BLaER1 (cell line): Measurements from ENCODE around the gene DBNL.

Experiments
- H3K27ac ChIP-seq: shearing (Covaris generic); formaldehyde crosslinking; 2 replicates; pipeline ENCODE4 v1.8.1; 2022
- H3K27me3 ChIP-seq: shearing (Covaris generic); formaldehyde crosslinking; 2 replicates; pipeline ENCODE4 v1.8.1; 2022
- H3K36me3 ChIP-seq: shearing (Covaris generic); formaldehyde crosslinking; 2 replicates; pipeline ENCODE4 v1.8.1; 2022
- H3K4me1 ChIP-seq: shearing (Covaris generic); formaldehyde crosslinking; 2 replicates; pipeline ENCODE4 v1.8.1; 2022
- H3K4me2 ChIP-seq: shearing (Covaris generic); formaldehyde crosslinking; 2 replicates; pipeline ENCODE4 v1.8.1; 2022
- H3K4me3 ChIP-seq: shearing (Covaris generic); formaldehyde crosslinking; 2 replicates; pipeline ENCODE4 v1.8.1; 2022
- H3K9ac ChIP-seq: shearing (Covaris generic); formaldehyde crosslinking; 2 replicates; pipeline ENCODE4 v1.8.1; 2022
- H3K9me3 ChIP-seq: shearing (Covaris generic); formaldehyde crosslinking; 2 replicates; pipeline ENCODE4 v1.8.1; 2022
- H4K20me1 ChIP-seq: shearing (Covaris generic); formaldehyde crosslinking; 2 replicates; pipeline ENCODE4 v1.8.1; 2022
- Cebpa-rat ChIP-seq: shearing (Covaris generic); IDR thresholded peaks from 2 replicates; pipeline ENCODE4 v1.8.1; 2022

DBNL gene

DNA sequence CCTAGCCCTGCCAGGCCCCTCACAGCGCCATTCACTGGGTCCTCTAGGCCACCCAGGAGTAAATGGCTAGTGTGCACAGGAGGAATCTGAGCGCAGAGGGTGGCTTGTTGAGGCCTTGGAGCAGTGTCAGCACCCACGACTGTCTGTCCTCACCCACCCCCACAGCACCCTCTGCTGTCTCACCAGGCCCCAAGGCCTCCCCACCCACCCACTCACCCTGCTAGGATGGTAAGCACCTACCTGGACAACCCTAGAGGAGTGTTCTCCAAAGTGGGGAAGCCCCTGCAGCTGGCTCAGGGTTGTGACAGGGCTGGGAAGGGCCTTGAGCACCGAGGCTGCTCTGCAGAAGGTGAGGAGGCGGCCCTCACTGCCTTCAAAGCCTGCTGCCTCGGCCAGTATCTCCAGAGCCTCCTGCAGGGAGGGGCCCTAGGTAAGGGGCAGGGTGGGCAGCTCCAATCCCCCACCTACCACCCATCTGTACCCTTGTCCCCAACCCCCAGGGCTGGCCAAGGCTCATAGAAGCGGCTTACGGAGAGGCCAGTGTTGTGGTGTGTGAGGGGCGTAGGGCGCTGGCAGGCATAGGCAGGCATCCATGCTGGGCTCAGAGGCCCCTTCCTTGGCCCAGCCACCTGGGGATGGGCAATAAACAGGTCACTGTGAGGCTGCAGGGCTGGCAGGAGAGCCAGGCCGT, 35.0 kb downstream of the DBNL start:
- no peaks in the 10 kb centered on the region for H3K9me3 ChIP-seq
- peaks cover 13% of the 10 kb centered on the region; the same call in 1 of the 2 replicates for H4K20me1 ChIP-seq
- H3K4me1 ChIP-seq, result peaks cover 90% of the 10 kb centered on the region
- peak overlapping the region; percentile 95 for H3K9ac ChIP-seq
- TF ChIP-seq Cebpa-rat, result no peak
- H3K4me2 ChIP-seq, result peak overlapping the region; percentile 80
- H3K27ac ChIP-seq, result peak overlapping the region; percentile 96
- no peaks in the 10 kb centered on the region for H3K27me3 ChIP-seq
- peaks cover 64% of the 10 kb centered on the region for H3K36me3 ChIP-seq
- peak overlapping the region; percentile 84; the same call in 1 of the 2 replicates for H3K4me3 ChIP-seq

DNA sequence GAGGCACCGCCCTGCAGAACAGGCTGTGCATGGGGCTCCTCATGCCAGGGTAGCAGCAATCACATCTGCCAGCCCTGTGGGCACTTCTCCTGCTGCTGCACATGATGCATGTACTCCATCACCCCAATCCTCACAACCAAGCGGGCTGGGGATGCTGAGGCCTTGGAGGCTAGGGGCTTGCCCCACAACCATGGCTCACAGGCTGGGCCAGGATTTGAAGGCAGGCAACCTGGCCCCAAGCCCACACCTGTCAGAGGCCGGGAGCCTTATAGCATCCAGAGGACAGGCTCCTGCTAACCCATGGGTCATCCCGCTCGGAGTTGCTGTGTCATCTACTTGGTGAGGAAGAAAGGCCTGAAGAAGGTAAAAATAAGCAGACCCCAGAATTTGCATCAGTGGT, 35.6 kb downstream of the DBNL start:
- H3K4me2 ChIP-seq, result peak overlapping the region; percentile 80
- H3K4me1 ChIP-seq, result peaks cover 90% of the 10 kb centered on the region
- H3K9ac ChIP-seq, result peak overlapping the region; percentile 95

GRCh38 chr7:44080686-44081265, 36.3 kb downstream of the DBNL start:
- Histone ChIP-seq H3K27me3 (no peaks in the 10 kb centered on the region), H3K4me3 (peak overlapping the region; percentile 84), H3K4me2 (peak overlapping the region; percentile 80), H4K20me1 (peaks cover 13% of the 10 kb centered on the region; the same call in 1 of the 2 replicates), H3K9ac (peak overlapping the region; percentile 95), H3K27ac (peak overlapping the region; percentile 96), H3K36me3 (peaks cover 51% of the 10 kb centered on the region), H3K4me1 (peaks cover 84% of the 10 kb centered on the region), H3K9me3 (no peaks in the 10 kb centered on the region)
- TF ChIP-seq Cebpa-rat, result no peak

More for the DNA sequence above, 35.6 kb downstream of the DBNL start:
- Histone ChIP-seq H4K20me1 (peaks cover 13% of the 10 kb centered on the region; the same call in 1 of the 2 replicates), H3K4me3 (peak overlapping the region; percentile 84; the same call in 1 of the 2 replicates), H3K36me3 (peaks cover 58% of the 10 kb centered on the region), H3K27me3 (no peaks in the 10 kb centered on the region), H3K27ac (peak overlapping the region; percentile 96), H3K9me3 (no peaks in the 10 kb centered on the region)
- TF ChIP-seq Cebpa-rat, result no peak

GRCh38 chr7:44081266-44081748, 36.8 kb downstream of the DBNL start:
- no peaks in the 10 kb centered on the region for H3K27me3 ChIP-seq
- TF ChIP-seq Cebpa-rat, result no peak
- H3K27ac ChIP-seq, result peak overlapping the region; percentile 96
- H3K9me3 ChIP-seq, result no peaks in the 10 kb centered on the region
- peaks cover 78% of the 10 kb centered on the region for H3K4me1 ChIP-seq
- peaks cover 13% of the 10 kb centered on the region; the same call in 1 of the 2 replicates for H4K20me1 ChIP-seq
- peak overlapping the region; percentile 80 for H3K4me2 ChIP-seq
- H3K9ac ChIP-seq, result peak overlapping the region; percentile 95
- peak overlapping the region; percentile 84 for H3K4me3 ChIP-seq
- peaks cover 46% of the 10 kb centered on the region for H3K36me3 ChIP-seq

DNA sequence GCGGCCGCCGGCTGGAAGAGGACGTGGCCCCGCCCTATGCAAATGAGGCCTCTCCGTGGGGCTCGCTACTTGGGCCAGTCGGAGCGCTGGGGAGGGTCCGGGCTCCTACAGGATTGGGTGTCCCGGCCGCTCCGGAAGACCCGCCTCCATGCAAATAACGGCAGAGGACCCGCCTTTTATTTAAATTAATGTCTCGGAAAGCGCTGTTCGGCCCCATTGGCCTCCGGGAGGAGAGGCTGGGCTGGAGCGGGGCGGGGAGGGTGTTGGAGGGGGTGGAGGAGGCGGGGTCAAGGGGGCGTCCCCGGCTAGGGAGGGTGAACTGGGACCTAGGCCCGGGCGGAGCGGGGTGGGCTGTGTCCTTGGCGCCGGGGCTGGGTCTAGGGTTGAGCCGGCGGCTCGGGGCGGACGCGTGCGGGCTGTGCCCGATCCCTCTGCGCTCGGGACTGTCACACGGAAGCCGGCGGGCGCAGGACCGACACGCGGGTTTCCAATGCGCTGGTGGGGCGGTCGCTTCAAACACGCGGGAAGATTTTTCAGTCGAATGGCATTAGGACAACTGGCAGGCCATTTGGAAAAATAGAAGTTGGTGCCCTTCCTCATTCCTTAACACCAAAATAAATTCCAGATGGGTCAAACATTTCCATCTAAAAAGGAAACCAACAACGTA, 38.2 kb downstream of the DBNL start:
- peak overlapping the region; percentile 76 for H3K4me2 ChIP-seq
- peak overlapping the region; percentile 76 for H3K9ac ChIP-seq
- no peaks in the 10 kb centered on the region for H3K9me3 ChIP-seq
- H3K27ac ChIP-seq, result peak overlapping the region; percentile 62
- H3K36me3 ChIP-seq, result peaks cover 32% of the 10 kb centered on the region
- H3K27me3 ChIP-seq, result no peaks in the 10 kb centered on the region
- peaks cover 71% of the 10 kb centered on the region for H3K4me1 ChIP-seq
- H4K20me1 ChIP-seq, result peaks cover 13% of the 10 kb centered on the region; the same call in 1 of the 2 replicates
- TF ChIP-seq Cebpa-rat, result no peak
- H3K4me3 ChIP-seq, result peak overlapping the region; percentile 59

DNA sequence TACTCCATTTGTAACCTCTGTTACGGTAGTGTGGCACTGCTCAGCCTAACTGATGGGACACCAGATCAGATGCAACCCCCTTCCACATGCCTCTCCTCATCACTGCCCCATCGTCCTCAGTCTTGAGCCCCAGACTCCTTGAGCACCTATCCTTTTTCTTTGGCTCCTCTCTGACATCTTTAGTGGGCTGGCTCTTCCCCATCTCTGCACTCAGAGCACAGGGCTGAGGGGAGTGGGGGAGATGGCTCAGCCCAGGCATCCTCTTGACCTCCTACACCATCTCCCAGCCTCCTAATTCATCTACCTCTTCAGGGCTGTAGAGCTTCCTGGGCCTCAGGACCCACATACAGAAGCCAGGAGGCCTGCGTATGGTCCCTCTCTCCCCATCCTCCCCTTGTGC, 39.3 kb downstream of the DBNL start:
- Histone ChIP-seq H3K4me2 (peak overlapping the region; percentile 76), H3K9ac (peak overlapping the region; percentile 8; the same call in 1 of the 2 replicates), H3K9me3 (no peaks in the 10 kb centered on the region), H4K20me1 (peaks cover 5% of the 10 kb centered on the region; the same call in 1 of the 2 replicates), H3K4me1 (peaks cover 71% of the 10 kb centered on the region), H3K27ac (peak overlapping the region; percentile 11; the same call in 1 of the 2 replicates), H3K27me3 (no peaks in the 10 kb centered on the region), H3K4me3 (no peak overlapping the region), H3K36me3 (peaks cover 21% of the 10 kb centered on the region)
- TF ChIP-seq Cebpa-rat, result no peak

DNA sequence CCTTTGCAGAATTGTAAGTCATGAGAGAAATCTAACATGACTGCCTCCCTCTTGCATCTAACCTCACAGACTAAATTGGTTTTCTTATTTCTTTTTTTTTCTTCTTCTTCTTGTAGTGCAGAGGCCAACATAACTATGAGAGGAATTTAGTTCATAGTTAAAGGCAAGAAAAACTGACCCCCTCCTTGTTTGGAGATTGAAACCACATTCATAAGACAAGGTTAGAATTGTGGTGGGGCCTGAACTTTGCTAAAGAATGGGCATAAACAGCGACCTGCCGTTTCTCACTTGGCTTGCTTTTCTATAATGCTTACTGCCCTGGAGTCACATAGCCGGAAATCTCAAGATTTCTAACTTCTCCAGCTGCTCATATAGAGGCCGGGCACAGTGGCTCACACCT, 40.2 kb downstream of the DBNL start:
- peaks cover 64% of the 10 kb centered on the region for H3K4me1 ChIP-seq
- H3K36me3 ChIP-seq, result peaks cover 12% of the 10 kb centered on the region
- no peaks in the 10 kb centered on the region for H3K27me3 ChIP-seq
- no peaks in the 10 kb centered on the region for H3K9me3 ChIP-seq
- no peak for TF ChIP-seq Cebpa-rat
- no peak overlapping the region for H3K27ac ChIP-seq
- H3K4me2 ChIP-seq, result no peak overlapping the region
- no peak overlapping the region for H3K4me3 ChIP-seq
- H4K20me1 ChIP-seq, result no peaks in the 10 kb centered on the region; the same call in 1 of the 2 replicates
- H3K9ac ChIP-seq, result no peak overlapping the region

GRCh38 chr7:44085546-44085945, 41.0 kb downstream of the DBNL start:
- TF ChIP-seq Cebpa-rat, result no peak
- H3K4me3 ChIP-seq, result no peak overlapping the region
- peaks cover 56% of the 10 kb centered on the region for H3K4me1 ChIP-seq
- no peak overlapping the region for H3K4me2 ChIP-seq
- H4K20me1 ChIP-seq, result no peaks in the 10 kb centered on the region; the same call in 1 of the 2 replicates
- H3K9ac ChIP-seq, result no peak overlapping the region
- H3K36me3 ChIP-seq, result peaks cover 4% of the 10 kb centered on the region
- no peaks in the 10 kb centered on the region for H3K27me3 ChIP-seq
- 0 out of 2 replicates have a peak overlapping the region, but pooled peaks have one; percentile 7 for H3K27ac ChIP-seq
- no peaks in the 10 kb centered on the region for H3K9me3 ChIP-seq

- H4K20me1 ChIP-seq, result no peaks in the 10 kb centered on the region
- no peak overlapping the region for H3K4me3 ChIP-seq
- H3K9me3 ChIP-seq, result no peaks in the 10 kb centered on the region
- no peak overlapping the region for H3K4me2 ChIP-seq
- H3K9ac ChIP-seq, result no peak overlapping the region
- TF ChIP-seq Cebpa-rat, result no peak
- no peaks in the 10 kb centered on the region for H3K27me3 ChIP-seq
- no peaks in the 10 kb centered on the region for H3K36me3 ChIP-seq
- H3K4me1 ChIP-seq, result peaks cover 54% of the 10 kb centered on the region
- H3K27ac ChIP-seq, result no peak overlapping the region
These were observed 42.1 kb downstream of the DBNL start for GRCh38 chr7:44086627-44087026.
